H1 (cell line): ENCODE data around the gene COMMD6. TPM values are rescaled to one million over a fixed set of nuclear protein-coding genes. Genes with fewer than 3 reads are reported as not detected.

Source experiments
- KDM1A ChIP-seq: fragments of 200-600, 300-600 bp; sonication (generic); IDR thresholded peaks from 2 replicates; pipeline ENCODE4 v1.7.1; 2016; ENCODE audit warnings: mild to moderate bottlenecking, low read length, borderline replicate concordance
- POU5F1 ChIP-seq: IDR thresholded peaks from 2 replicates; pipeline ENCODE4 v1.6.1; 2011; ENCODE audit warnings: low read depth, mild to moderate bottlenecking, low read length, moderate library complexity
- RNF2 ChIP-seq: fragments of 200-900, 300-1000 bp; sonication (generic); IDR thresholded peaks from 2 replicates; pipeline ENCODE4 v1.7.1; 2016; ENCODE audit warnings: borderline replicate concordance, low read depth, mild to moderate bottlenecking, antibody characterized with exemption, low read length; ENCODE audit not compliant: poor library complexity, severe bottlenecking; ENCODE audit errors: missing control alignments
- SP2 ChIP-seq: IDR thresholded peaks from 2 replicates; pipeline ENCODE4 v1.6.1; 2012; ENCODE audit warnings: mild to moderate bottlenecking, low read length, inconsistent platforms
- YY1 ChIP-seq: IDR thresholded peaks from 2 replicates; pipeline ENCODE4 v1.6.1; 2011; ENCODE audit warnings: low read depth, mild to moderate bottlenecking, low read length
- polyA plus RNA-seq, 7 experiments: library from polyadenylated mRNA; depleted of rRNA in 3 of 7; stranded (reverse) in 5 of 7; unstranded in 2 of 7; fragments of >200 nt in 5 of 7; fragments of 200-250 nt in 2 of 7; gene quantifications; 1 replicate in 5 of 7; 2 replicates in 1 of 7; 4 replicates in 1 of 7; pipeline versions ENCODE4 v1.2.1 to v1.2.3, GENCODE V29; 2011 to 2013; ENCODE audit warnings: missing spikeins in 2 of 7, mixed read lengths in 2 of 7
- total RNA-seq: library from RNA; stranded (reverse); fragmentation: NEBNext Ultra II Directional; extraction: Animal tissue kit (Norgen Biotek cat#: 25700); gene quantifications from 2 replicates; pipeline ENCODE4 v1.2.1, GENCODE V29; 2021

The COMMD6 gene
- total and polyA plus RNA-seq, 2 of the 8 experiments (the other 6 are each of a cell fraction or from before 2014, with no cell fraction given): 53.2 to 122 TPM

- no peak for TF ChIP-seq RNF2
- no peak for TF ChIP-seq YY1
- TF ChIP-seq SP2: no peak
- no peak for TF ChIP-seq POU5F1
- TF ChIP-seq KDM1A: no peak
Observed at GRCh38 chr13:75569576-75569975, 31.9 kb upstream of the COMMD6 start (continued).
